Colonic mucosa (tissue), 4 donors: ENCODE data around the gene INPP5A. TPM values are rescaled to one million over a fixed set of nuclear protein-coding genes. Genes with fewer than 3 reads are reported as not detected.

Experiments
- DNase-seq: peaks from one replicate; pipeline ENCODE4 v3.0.0-alpha.2; 2020
- H3K27ac ChIP-seq: fragments of 200-600 bp; one replicate; pipeline ENCODE4 v1.8.0; 2021
- H3K27me3 ChIP-seq: fragments of 200-600 bp; one replicate; pipeline ENCODE4 v1.8.0; 2021
- H3K36me3 ChIP-seq: fragments of 200-600 bp; one replicate; pipeline ENCODE4 v1.8.0; 2021
- H3K4me1 ChIP-seq: fragments of 200-600 bp; one replicate; pipeline ENCODE4 v1.8.0; 2021; ENCODE audit warnings: mild to moderate bottlenecking
- H3K4me3 ChIP-seq: fragments of 200-600 bp; one replicate; pipeline ENCODE4 v1.8.0; 2021
- H3K9ac ChIP-seq, 2 donors: one replicate each; pipeline ENCODE4 v1.7.0; 2013; ENCODE audit warnings: control low read depth in 2 of 2, low read depth in 2 of 2, low read length in 2 of 2
- H3K9me3 ChIP-seq: fragments of 200-600 bp; one replicate; pipeline ENCODE4 v1.8.0; 2021
- intact Hi-C: fragments of 100-400 bp; cut with DNase I; formaldehyde crosslinking; loops from one replicate; pipeline ENCODE4 v1.14.1; 2022
- total RNA-seq, 2 donors: library from RNA; stranded (reverse); fragmentation: NEBNext Ultra II Directional in 1 of 2; extraction: Animal tissue kit (Norgen Biotek cat#: 25700) in 1 of 2; gene quantifications; one replicate each; pipeline ENCODE4 v1.2.1, GENCODE V29; 2021
- TF ChIP-seq, protein P1 (sequence below): fragments of 200-600 bp; IDR thresholded peaks from one replicate; pipeline ENCODE4 v1.8.0; 2022; ENCODE audit warnings: antibody characterized with exemption, mild to moderate bottlenecking
- donor health status: healthy.
- donor health status: DM: no; HTN: no; CAD: no.
- donor health status: DM: no; HTN: no; CAD: no.

Gene INPP5A
- total RNA-seq, 2 donors from 2014 or later = 29.9 to 41.5 TPM

DNA sequence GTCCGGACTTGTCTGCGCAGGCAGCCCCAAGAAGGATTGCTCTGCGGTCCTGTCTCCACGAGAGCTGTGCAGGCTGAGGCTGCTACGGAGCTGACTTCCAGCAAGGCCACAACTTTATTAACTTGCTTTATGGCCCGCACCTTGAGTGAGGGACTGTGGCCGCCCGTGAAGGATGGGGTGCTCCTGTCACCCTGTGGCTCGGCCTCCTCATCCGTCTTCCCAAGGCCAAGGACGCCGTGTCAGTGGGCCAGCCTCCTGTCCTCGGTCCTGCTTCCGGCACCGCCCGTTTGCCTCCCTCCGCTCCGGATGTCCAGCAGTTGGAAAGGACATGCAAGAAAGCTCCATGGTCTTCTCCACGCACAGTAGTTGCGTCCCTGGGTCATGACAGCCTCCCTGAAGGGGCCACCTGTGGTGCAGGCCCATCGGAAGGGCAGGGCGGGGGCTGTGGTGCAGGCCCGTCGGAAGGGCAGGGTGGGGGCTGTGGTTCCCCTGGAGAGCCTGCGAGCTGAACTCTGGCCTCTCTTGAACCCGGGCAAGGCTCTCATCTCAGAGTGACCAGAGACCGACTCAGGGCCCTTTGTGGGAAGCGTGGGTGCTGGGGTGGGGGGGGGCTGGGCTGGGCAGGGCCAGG is 161.3 kb downstream of the INPP5A start:
- Histone ChIP-seq H3K9me3 (no peaks in the 10 kb centered on the region), H3K27ac (no peak overlapping the region), H3K4me1 (no peaks in the 10 kb centered on the region), H3K4me3 (no peak overlapping the region), H3K36me3 (no peaks in the 10 kb centered on the region), H3K9ac (no peak overlapping the region), H3K27me3 (no peaks in the 10 kb centered on the region)
- TF ChIP-seq, protein P1, sequence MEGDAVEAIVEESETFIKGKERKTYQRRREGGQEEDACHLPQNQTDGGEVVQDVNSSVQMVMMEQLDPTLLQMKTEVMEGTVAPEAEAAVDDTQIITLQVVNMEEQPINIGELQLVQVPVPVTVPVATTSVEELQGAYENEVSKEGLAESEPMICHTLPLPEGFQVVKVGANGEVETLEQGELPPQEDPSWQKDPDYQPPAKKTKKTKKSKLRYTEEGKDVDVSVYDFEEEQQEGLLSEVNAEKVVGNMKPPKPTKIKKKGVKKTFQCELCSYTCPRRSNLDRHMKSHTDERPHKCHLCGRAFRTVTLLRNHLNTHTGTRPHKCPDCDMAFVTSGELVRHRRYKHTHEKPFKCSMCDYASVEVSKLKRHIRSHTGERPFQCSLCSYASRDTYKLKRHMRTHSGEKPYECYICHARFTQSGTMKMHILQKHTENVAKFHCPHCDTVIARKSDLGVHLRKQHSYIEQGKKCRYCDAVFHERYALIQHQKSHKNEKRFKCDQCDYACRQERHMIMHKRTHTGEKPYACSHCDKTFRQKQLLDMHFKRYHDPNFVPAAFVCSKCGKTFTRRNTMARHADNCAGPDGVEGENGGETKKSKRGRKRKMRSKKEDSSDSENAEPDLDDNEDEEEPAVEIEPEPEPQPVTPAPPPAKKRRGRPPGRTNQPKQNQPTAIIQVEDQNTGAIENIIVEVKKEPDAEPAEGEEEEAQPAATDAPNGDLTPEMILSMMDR = no peak
- no peak for DNase-seq
- intact Hi-C loops = no loop called here

DNA sequence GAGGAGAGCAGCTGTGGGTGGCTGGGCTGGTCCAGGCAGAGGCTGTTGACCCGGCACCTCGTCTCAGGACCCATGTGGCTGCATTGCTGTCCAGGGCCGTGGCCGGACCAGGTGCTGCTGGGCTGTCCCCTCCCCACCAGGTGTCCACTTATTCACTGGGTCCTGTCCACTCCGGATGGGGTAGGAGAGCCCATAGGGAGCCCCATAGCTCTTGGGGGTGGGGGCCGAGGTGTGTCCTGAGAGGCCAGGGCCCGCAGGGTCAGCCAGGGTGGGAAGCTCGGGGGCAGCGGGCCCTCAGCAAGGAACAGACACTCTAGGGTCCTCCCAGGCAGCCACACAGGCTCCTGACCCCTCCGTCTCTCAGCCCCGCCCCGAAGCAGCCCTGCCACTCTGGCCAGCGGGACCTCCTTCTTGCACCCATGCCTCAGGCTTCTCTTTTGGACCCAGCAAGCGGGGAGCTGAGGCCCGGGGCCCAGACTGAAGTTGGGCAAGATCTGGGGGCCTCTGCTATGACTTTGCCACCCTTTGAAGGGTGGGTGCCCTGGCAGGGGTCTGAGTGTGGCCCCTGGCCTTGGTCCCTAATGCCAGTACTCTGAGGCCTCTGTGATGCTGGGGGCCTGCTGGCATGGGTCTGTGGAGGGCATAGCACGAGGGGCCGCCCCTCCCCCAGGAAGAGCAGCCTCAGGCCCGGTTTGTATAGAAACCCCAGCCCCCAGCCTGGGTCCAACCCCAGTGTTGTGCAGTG is 162.0 kb downstream of the INPP5A start:
- no peaks in the 10 kb centered on the region for H3K9me3 ChIP-seq
- H3K27ac ChIP-seq = no peak overlapping the region
- peak overlapping the region in 1 of 2 donors; percentile 65 for H3K9ac ChIP-seq
- H3K36me3 ChIP-seq = no peaks in the 10 kb centered on the region
- intact Hi-C loops = no loop called here
- no peaks in the 10 kb centered on the region for H3K4me1 ChIP-seq
- H3K4me3 ChIP-seq = no peak overlapping the region
- no peaks in the 10 kb centered on the region for H3K27me3 ChIP-seq
- TF ChIP-seq, protein P1 = no peak
- DNase-seq = no peak

DNA sequence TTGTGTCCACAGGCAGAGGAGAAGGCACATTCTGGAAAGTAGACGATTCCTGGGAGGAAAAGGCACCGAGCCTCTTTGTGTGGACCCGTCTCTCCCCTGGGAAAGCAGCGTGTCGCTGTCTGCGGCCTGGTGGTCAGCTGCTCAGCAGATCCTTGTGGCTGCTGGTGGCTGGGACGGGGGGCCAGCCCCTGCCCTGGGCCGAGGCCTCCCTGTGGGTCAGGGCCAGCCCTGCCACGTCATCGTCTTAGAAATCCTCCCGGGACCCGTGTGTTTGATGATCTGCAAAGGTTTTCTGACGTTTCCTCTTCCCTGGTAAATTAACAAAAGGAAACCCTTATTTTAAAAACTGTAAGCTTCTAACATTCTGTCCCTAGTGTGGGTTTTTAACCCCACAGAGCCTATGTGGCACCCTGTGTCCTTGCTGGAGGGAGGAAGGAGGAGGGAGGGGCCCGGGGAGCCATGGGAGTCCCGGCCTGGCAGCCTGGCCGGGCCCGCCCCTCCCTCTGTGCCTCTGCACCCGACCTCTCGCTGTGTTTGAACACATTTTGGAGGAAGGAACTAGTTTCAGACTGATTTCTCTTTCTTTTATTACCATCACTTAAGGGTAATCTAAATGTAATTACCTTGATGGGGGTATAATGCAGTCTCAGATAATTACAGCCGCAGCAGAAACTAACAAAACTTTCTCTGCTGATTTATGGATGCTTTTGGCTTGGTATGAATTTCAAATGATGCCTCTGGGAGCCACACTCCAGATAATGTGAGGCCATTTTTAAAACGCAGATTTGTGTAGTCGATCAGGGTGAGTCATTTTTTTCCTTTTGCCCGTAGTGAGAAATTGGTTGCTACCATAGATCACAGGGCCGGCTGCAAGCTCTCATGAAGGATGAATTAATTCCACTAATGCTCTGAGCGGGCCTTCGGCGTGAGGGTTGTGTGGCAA is 162.8 kb downstream of the INPP5A start:
- Histone ChIP-seq H3K4me1 (no peaks in the 10 kb centered on the region), H3K4me3 (no peak overlapping the region), H3K27ac (no peak overlapping the region), H3K27me3 (no peaks in the 10 kb centered on the region), H3K9me3 (no peaks in the 10 kb centered on the region), H3K9ac (peak overlapping the region in 1 of 2 donors; percentile 65), H3K36me3 (no peaks in the 10 kb centered on the region)
- intact Hi-C loops = no loop called here
- TF ChIP-seq, protein P1 = no peak
- DNase-seq = peak; percentile 59

DNA sequence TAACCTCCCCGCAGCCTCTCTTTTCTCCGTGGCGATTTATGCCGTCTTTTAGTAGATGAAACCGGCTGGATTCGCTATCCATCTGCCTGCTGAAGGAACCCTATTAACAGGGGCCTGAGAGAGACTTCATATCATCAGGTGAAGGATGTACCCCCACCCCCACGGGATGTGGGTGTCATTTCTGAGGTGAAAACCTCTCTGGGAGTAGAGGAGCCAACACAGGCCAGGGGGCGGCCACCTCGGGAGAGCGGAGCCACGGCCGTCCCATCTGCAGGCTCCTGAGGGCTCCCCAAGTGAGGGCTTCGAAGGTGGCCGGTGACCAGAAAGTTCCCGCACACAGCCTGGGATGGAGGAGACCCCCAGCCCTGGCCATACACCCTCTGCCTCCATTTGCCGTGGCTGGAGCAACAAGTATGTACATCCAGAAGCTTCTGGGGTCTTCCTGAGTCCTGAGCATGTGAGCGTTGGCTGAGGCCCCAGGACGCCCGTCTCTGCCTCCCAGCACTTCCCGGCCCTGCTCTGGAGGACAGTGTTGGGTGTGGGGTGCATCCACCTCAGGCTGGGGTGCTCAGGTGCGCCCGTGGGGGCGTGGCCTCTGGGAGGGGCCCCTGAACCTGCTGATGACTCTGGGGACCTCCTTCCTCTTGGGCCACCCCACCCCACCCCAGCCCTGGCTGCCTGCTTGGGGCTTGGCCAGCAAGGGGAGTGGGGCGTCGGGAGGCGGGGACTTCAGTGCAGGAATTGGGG is 163.7 kb downstream of the INPP5A start:
- DNase-seq = no peak
- H3K27ac ChIP-seq = no peak overlapping the region
- H3K4me1 ChIP-seq = no peaks in the 10 kb centered on the region

More for the DNA sequence above, 163.7 kb downstream of the INPP5A start:
- Histone ChIP-seq H3K4me3 (no peak overlapping the region), H3K9me3 (no peaks in the 10 kb centered on the region), H3K36me3 (no peaks in the 10 kb centered on the region), H3K9ac (no peak overlapping the region), H3K27me3 (no peaks in the 10 kb centered on the region)
- intact Hi-C loops = no loop called here
- TF ChIP-seq, protein P1 = no peak
